Memory B cell (primary cell): ENCODE data around the gene IL17C.
A peak's percentile ranks its signal among the peaks of the same experiment; 100 is the strongest.

ENCODE experiments used
- ATAC-seq: fragments of 150-1000 bp; cut with Tn5 transposase; 2 replicates; pipeline ENCODE4 v1.10.0; 2021; ENCODE audit warnings: low read depth, mild to moderate bottlenecking, moderate library complexity
- DNase-seq, 2 donors: peaks; one replicate each; pipeline ENCODE4 v3.0.0; 2022; ENCODE audit warnings: low spot score in 2 of 2
- H3K27ac Mint-ChIP-seq: one replicate; pipeline ENCODE4 v1.8.0; 2022; ENCODE audit warnings: mild to moderate bottlenecking, moderate library complexity, mixed read lengths
- H3K27me3 Mint-ChIP-seq: one replicate; pipeline ENCODE4 v1.8.0; 2022; ENCODE audit warnings: mixed read lengths
- H3K36me3 Mint-ChIP-seq: one replicate; pipeline ENCODE4 v1.8.0; 2022; ENCODE audit warnings: mild to moderate bottlenecking, mixed read lengths
- H3K4me1 Mint-ChIP-seq: one replicate; pipeline ENCODE4 v1.8.0; 2022; ENCODE audit warnings: mixed read lengths
- H3K4me3 Mint-ChIP-seq: one replicate; pipeline ENCODE4 v1.8.0; 2022; ENCODE audit warnings: mild to moderate bottlenecking, moderate library complexity, mixed read lengths
- H3K9me3 Mint-ChIP-seq: one replicate; pipeline ENCODE4 v1.8.0; 2022; ENCODE audit warnings: mixed read lengths

The IL17C gene, protein sequence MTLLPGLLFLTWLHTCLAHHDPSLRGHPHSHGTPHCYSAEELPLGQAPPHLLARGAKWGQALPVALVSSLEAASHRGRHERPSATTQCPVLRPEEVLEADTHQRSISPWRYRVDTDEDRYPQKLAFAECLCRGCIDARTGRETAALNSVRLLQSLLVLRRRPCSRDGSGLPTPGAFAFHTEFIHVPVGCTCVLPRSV

GRCh38 chr16:88638323-88639230, at the start of gene IL17C:
IL17C (plus strand) TSS chr16:88638572; CDS start chr16:88638642, 70 bp downstream.
- Mint-ChIP-seq H3K36me3 (peaks cover 11% of the 10 kb centered on the region), H3K27me3 (no peaks in the 10 kb centered on the region), H3K27ac (peak within 1 kb of the TSS; percentile 84), H3K4me1 (peaks cover 42% of the 10 kb centered on the region), H3K9me3 (no peaks in the 10 kb centered on the region), H3K4me3 (peak within 1 kb of the TSS; percentile 55)
- ATAC-seq (peak; percentile 47), DNase-seq (peak; percentile 52 to 56)

DNA sequence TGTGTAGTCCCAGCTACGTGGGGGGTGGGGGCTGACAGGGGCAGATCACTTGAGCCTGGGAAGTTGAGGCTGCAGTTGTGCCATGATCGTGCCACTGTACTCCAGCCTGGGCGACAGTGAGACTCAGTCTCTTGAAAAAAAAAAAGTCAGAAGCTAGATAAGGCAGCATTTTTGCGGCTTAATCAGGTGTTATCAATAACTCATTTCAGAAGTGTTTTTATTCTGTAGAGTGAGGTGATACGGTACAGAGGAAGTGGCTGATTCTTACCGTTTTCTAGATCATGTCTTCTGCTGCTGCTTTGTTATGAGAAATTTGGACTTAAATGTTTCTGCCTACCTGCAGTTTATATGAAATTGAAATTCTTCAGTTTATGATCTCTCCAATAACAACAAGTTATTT, 49.6 kb upstream of the IL17C start:
- DNase-seq (no peak), ATAC-seq (no peak)
- Mint-ChIP-seq H3K27me3 (no peaks in the 10 kb centered on the region), H3K27ac (no peak overlapping the region), H3K4me1 (peaks cover 20% of the 10 kb centered on the region), H3K36me3 (peaks cover 33% of the 10 kb centered on the region), H3K4me3 (no peak overlapping the region), H3K9me3 (no peaks in the 10 kb centered on the region)

DNA sequence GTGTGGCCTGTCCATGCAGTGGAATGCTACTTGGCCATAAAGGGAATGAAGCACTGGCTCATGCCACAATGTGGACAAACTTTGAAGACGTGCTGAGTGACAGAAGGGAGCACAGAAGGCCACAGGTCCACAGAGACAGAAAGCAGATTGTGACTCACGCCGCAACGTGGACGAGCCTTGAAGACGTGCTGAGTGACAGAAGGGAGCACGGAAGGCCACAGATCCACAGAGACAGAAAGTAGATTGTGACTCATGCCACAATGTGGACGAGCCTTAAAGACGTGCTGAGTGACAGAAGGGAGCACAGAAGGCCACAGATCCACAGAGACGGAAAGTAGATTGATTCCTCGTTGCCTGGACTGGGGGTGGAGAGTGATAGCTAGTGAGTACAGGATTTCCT, 48.9 kb upstream of the IL17C start:
- Mint-ChIP-seq H3K27ac (peak overlapping the region; percentile 48), H3K27me3 (no peaks in the 10 kb centered on the region), H3K4me1 (peaks cover 20% of the 10 kb centered on the region), H3K36me3 (peaks cover 33% of the 10 kb centered on the region), H3K4me3 (no peak overlapping the region), H3K9me3 (no peaks in the 10 kb centered on the region)
- DNase-seq (no peak), ATAC-seq (no peak)

GRCh38 chr16:88591577-88592021, 46.8 kb upstream of the IL17C start:
- Mint-ChIP-seq H3K9me3 (no peaks in the 10 kb centered on the region), H3K36me3 (peaks cover 30% of the 10 kb centered on the region), H3K4me3 (peak overlapping the region; percentile 1), H3K27me3 (no peaks in the 10 kb centered on the region), H3K27ac (no peak overlapping the region), H3K4me1 (peaks cover 12% of the 10 kb centered on the region)
- DNase-seq: peak in 1 of 2 donors; percentile 20
- peak; percentile 91 for ATAC-seq

DNA sequence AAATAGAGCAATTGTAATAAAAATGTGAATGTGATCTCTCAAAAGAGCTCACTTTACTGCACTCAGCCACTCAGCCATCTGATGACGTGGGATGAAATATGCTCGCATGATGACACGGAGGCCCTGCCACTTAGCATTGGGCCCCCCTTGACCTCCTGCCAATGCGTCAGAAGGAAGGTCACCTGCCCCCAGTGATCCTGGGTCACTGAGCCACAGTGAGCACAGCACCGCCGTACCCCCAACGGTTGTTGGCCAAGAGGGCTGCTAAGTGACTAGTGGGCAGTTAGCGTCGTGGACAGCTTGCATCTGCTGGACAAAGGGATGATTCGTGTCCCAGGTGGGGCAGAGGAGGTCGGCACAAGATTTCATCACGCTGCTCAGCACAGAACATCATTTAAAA, 45.3 kb upstream of the IL17C start:
- DNase-seq: no peak
- ATAC-seq: no peak
- no peak overlapping the region for H3K27ac Mint-ChIP-seq
- peaks cover 12% of the 10 kb centered on the region for H3K4me1 Mint-ChIP-seq
- no peaks in the 10 kb centered on the region for H3K9me3 Mint-ChIP-seq
- H3K36me3 Mint-ChIP-seq: peaks cover 20% of the 10 kb centered on the region
- no peaks in the 10 kb centered on the region for H3K27me3 Mint-ChIP-seq
- H3K4me3 Mint-ChIP-seq: no peak overlapping the region

DNA sequence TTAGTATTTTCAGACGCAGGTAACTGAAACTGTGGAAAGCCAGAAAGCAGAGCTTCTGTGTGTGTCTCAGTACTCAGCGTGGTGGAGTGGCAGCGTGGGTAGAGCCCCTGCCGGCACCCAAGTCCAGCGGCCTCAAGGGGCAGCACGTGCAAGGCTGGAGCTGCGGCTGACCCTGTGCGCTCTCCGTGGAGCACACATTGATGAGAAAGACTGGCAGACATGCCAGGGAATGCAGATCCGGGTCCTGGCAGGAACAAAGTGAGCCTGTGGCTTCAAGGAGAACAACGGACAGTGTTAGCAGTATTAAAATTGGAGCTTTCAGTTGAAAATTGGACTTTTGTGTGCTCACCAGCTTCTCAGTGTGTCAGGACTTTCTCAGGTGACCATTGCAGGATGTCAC, 44.9 kb upstream of the IL17C start:
- Mint-ChIP-seq H3K9me3 (no peaks in the 10 kb centered on the region), H3K27me3 (no peaks in the 10 kb centered on the region), H3K4me1 (peaks cover 12% of the 10 kb centered on the region), H3K27ac (no peak overlapping the region), H3K36me3 (peaks cover 17% of the 10 kb centered on the region), H3K4me3 (no peak overlapping the region)
- DNase-seq (no peak), ATAC-seq (no peak)

DNA sequence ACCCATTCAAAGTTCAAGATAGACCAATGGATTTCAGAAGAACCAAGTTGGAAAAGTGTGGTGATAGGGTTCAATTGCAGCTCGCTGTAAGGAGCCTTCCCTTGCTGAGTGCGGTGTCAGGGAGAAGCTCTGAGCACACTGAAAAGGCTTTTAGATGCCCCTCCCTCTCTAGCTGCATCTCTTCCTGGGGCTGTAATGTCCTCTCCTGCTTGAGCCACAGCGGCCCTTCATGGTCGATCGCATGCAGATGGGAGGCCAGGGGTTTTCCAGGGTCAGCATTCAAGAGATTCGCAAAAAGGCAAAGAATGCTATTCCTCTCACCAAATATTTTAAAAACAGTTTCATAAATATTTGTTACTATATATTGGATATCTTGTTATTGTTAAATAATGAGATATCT, 44.5 kb upstream of the IL17C start:
- no peak for ATAC-seq
- Mint-ChIP-seq H3K4me3 (no peak overlapping the region), H3K36me3 (peaks cover 16% of the 10 kb centered on the region), H3K27me3 (no peaks in the 10 kb centered on the region), H3K27ac (no peak overlapping the region), H3K4me1 (peaks cover 12% of the 10 kb centered on the region), H3K9me3 (no peaks in the 10 kb centered on the region)
- no peak for DNase-seq

DNA sequence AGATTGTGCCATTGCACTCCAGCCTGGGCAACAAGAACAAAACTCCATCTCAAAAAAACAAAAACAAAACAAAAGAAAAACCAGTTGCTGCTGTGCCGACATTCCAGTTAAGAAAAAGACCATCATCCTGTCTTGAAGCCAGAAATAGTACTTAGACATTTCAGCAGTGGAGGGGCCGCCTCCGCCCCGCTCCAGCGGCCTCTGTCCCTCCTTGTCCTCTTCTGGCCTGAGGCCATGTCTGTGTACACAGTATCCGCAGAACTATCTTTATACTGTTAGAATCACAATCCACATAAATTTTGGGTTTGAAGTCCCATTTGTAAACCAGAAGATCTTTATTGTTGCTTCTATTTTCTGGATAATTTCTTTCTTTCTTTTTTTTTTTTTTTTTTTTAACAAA, 43.3 kb upstream of the IL17C start:
- Mint-ChIP-seq H3K4me1 (peaks cover 10% of the 10 kb centered on the region), H3K9me3 (no peaks in the 10 kb centered on the region), H3K27ac (no peak overlapping the region), H3K27me3 (no peaks in the 10 kb centered on the region), H3K4me3 (no peak overlapping the region), H3K36me3 (peaks cover 15% of the 10 kb centered on the region)
- ATAC-seq: no peak
- no peak for DNase-seq

- Mint-ChIP-seq H3K4me1 (peaks cover 10% of the 10 kb centered on the region), H3K9me3 (no peaks in the 10 kb centered on the region), H3K4me3 (no peak overlapping the region), H3K27me3 (no peaks in the 10 kb centered on the region), H3K27ac (no peak overlapping the region), H3K36me3 (peaks cover 17% of the 10 kb centered on the region)
- ATAC-seq (no peak), DNase-seq (no peak)
Observed at GRCh38 chr16:88595921-88596320, 42.5 kb upstream of the IL17C start.

DNA sequence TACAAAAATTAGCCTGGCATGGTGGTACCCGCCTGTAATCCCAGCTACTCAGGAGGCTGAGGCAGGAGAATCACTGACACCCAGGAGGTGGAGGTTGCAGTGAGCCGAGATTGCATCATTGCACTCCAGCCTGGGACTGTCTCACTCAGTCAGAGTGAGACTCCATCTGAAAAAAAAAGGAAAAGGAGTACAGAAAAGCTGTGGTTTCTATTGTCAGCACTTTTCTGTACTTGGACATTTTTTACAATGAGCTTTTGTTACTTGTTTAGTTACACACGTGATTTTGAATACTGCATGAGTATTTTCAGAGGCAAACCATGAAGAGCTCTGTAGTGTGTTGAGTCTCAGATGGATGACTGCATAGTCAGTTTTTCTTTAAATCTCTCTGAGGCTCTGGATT, 41.9 kb upstream of the IL17C start:
- no peak for DNase-seq
- ATAC-seq: no peak
- no peak overlapping the region for H3K27ac Mint-ChIP-seq
- H3K4me3 Mint-ChIP-seq: no peak overlapping the region
- no peaks in the 10 kb centered on the region for H3K27me3 Mint-ChIP-seq
- no peaks in the 10 kb centered on the region for H3K9me3 Mint-ChIP-seq
- H3K4me1 Mint-ChIP-seq: peaks cover 10% of the 10 kb centered on the region
- peaks cover 19% of the 10 kb centered on the region for H3K36me3 Mint-ChIP-seq

GRCh38 chr16:88597856-88598491, 40.4 kb upstream of the IL17C start:
- DNase-seq (no peak), ATAC-seq (no peak)
- no peak overlapping the region for H3K4me3 Mint-ChIP-seq
- H3K27ac Mint-ChIP-seq: no peak overlapping the region
- H3K4me1 Mint-ChIP-seq: peaks cover 5% of the 10 kb centered on the region
- H3K27me3 Mint-ChIP-seq: no peaks in the 10 kb centered on the region
- H3K36me3 Mint-ChIP-seq: peaks cover 25% of the 10 kb centered on the region
- no peaks in the 10 kb centered on the region for H3K9me3 Mint-ChIP-seq

DNA sequence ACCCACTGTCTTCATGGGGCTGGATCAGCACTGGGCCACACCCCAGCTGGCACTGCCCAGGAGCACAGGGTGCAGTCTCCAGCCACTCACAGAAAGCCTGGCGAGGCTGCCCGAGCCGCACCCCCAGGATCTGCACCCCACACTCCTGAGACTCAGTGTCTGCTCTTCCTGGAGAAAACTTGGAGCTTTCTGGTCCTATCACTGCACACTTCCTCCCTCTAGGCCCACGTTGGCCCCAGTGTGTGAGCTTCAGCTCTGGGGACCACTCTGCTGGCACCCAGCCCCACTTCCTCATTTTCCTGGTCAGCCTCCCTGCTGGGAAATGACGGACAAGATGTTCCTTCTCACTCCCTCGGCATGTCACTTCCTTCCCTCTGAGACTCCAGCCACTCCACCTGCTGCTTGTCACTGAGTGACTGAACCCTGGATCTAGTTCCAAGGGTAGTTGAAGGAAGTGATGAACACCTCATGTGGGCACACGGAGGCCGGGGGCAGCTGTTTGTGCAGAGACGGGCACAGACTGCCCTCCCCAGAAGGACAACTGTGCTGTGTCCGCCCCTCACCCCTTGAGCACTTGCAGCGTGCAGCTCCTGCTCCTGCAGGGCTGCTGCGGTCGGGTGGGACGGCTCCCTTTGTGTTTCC, 39.2 kb upstream of the IL17C start:
- Mint-ChIP-seq H3K36me3 (peaks cover 25% of the 10 kb centered on the region), H3K9me3 (no peaks in the 10 kb centered on the region), H3K27me3 (no peaks in the 10 kb centered on the region), H3K27ac (no peak overlapping the region), H3K4me1 (peaks cover 5% of the 10 kb centered on the region), H3K4me3 (no peak overlapping the region)
- ATAC-seq (no peak), DNase-seq (no peak)

- Mint-ChIP-seq H3K27me3 (no peaks in the 10 kb centered on the region), H3K36me3 (peaks cover 25% of the 10 kb centered on the region), H3K4me1 (peaks cover 5% of the 10 kb centered on the region), H3K4me3 (no peak overlapping the region), H3K27ac (no peak overlapping the region), H3K9me3 (no peaks in the 10 kb centered on the region)
- DNase-seq: no peak
- no peak for ATAC-seq
Observed at GRCh38 chr16:88599825-88600538, 38.4 kb upstream of the IL17C start.
